Endothelial cell of umbilical vein (primary cell): Measurements from ENCODE around the gene ETS2. TPM values are rescaled to one million over a fixed set of nuclear protein-coding genes. Genes with fewer than 3 reads are reported as not detected.

ENCODE experiments used
- BruUV-seq: library from RNA; stranded (reverse); fragments of 400-500 nt; replicated peaks from 2 replicates; lab custom pipeline; 2021; lab: Mats Ljungman, UMichigan
- CTCF ChIA-PET: fragments of 300-600, 350-600 bp; sonication (Branson Sonifier 250); formaldehyde crosslinking; loops from one replicate; lab custom pipeline; 2021; ENCODE audit warnings: antibody characterized with exemption, inconsistent platforms; lab: Charles Lee
- POLR2A ChIA-PET: fragments of 300-600, 350-600 bp; sonication (Branson Sonifier 250); formaldehyde crosslinking; loops from one replicate; lab custom pipeline; 2021; ENCODE audit warnings: antibody characterized with exemption, inconsistent platforms; lab: Charles Lee
- DNase-seq: peaks from one replicate; pipeline ENCODE4 v3.0.0-alpha.2; 2011; ENCODE audit warnings: low read depth, low spot score
- FAIRE-seq: peaks from 2 replicates; lab custom pipeline; 2011; peaks lifted over from hg19 to GRCh38; lab: Jason Lieb, UNC
- H2AFZ ChIP-seq: 2 replicates; pipeline ENCODE4 v1.6.0; 2012; ENCODE audit warnings: low read depth, low read length, control low read depth, inconsistent platforms
- H3K27ac ChIP-seq: 2 replicates; pipeline ENCODE4 v1.5.1; 2011; ENCODE audit warnings: low read depth, mild to moderate bottlenecking, control low read depth, low read length, moderate library complexity; ENCODE audit not compliant: insufficient read depth
- H3K27me3 ChIP-seq, 2 experiments: 2 replicates each; pipeline versions ENCODE4 v1.6.0 to v1.6.1; 2011; ENCODE audit warnings: low read length in 2 of 2, mixed read lengths in 1 of 2; ENCODE audit not compliant: control insufficient read depth in 2 of 2, insufficient read depth in 2 of 2
- H3K36me3 ChIP-seq, 2 experiments: 2 replicates in 1 of 2; 3 replicates in 1 of 2; pipeline ENCODE4 v1.5.1; 2011; ENCODE audit warnings: low read length in 2 of 2, mild to moderate bottlenecking in 1 of 2, moderate library complexity in 1 of 2; ENCODE audit not compliant: control insufficient read depth in 2 of 2, insufficient read depth in 2 of 2; ENCODE audit errors: extremely low read depth in 1 of 2
- H3K4me1 ChIP-seq: 3 replicates; pipeline ENCODE4 v1.5.1; 2011; ENCODE audit warnings: mild to moderate bottlenecking, low read length; ENCODE audit not compliant: control insufficient read depth, insufficient read depth; ENCODE audit errors: extremely low read depth
- H3K4me2 ChIP-seq: 2 replicates; pipeline ENCODE4 v1.6.1; 2011; ENCODE audit warnings: low read length, control low read depth, mixed read lengths; ENCODE audit not compliant: insufficient read depth
- H3K4me3 ChIP-seq, 3 experiments: fragments of 200-600 bp in 1 of 3; sonication (generic), shearing (Covaris generic) in 1 of 3; replicated peaks in 1 of 3; 2 replicates each; pipeline ENCODE4 v1.5.1; 2011 to 2016; ENCODE audit warnings: control low read depth in 3 of 3, low read length in 3 of 3, mild to moderate bottlenecking in 2 of 3, inconsistent platforms in 1 of 3, low read depth in 1 of 3, moderate library complexity in 1 of 3; ENCODE audit not compliant: insufficient read depth in 1 of 3
- H3K79me2 ChIP-seq: 2 replicates; pipeline ENCODE4 v1.6.0; 2012; ENCODE audit warnings: low read length, inconsistent platforms; ENCODE audit not compliant: control insufficient read depth, insufficient read depth
- H3K9ac ChIP-seq: replicated peaks from 2 replicates; pipeline ENCODE3; 2011; ENCODE audit warnings: low read length, control low read depth; ENCODE audit not compliant: insufficient read depth; ENCODE audit errors: extremely low read depth
- H3K9me1 ChIP-seq: replicated peaks from 3 replicates; pipeline ENCODE4 v1.6.0; 2011; ENCODE audit warnings: mild to moderate bottlenecking, low read length; ENCODE audit not compliant: control insufficient read depth, insufficient read depth; ENCODE audit errors: extremely low read depth
- H3K9me3 ChIP-seq: replicated peaks from 2 replicates; pipeline ENCODE4 v1.5.1; 2012; ENCODE audit warnings: low read length, inconsistent platforms; ENCODE audit not compliant: control insufficient read depth, insufficient read depth
- H4K20me1 ChIP-seq: replicated peaks from 2 replicates; pipeline ENCODE3; 2011; ENCODE audit warnings: mild to moderate bottlenecking, low read length; ENCODE audit not compliant: control insufficient read depth, insufficient read depth; ENCODE audit errors: extremely low read depth
- CTCF ChIP-seq, 2 donors: IDR thresholded peaks; 1 replicate in 1 of 2; 2 replicates in 1 of 2; pipeline ENCODE4 v1.5.1; 2011; ENCODE audit warnings: low read length in 2 of 2, mild to moderate bottlenecking in 2 of 2, moderate library complexity in 2 of 2, control low read depth in 1 of 2, inconsistent platforms in 1 of 2, low read depth in 1 of 2; ENCODE audit not compliant: insufficient read depth in 1 of 2; ENCODE audit errors: extremely low read depth in 1 of 2
- EZH2 ChIP-seq: IDR thresholded peaks from 2 replicates; pipeline ENCODE4 v1.6.1; 2012; ENCODE audit warnings: borderline replicate concordance, low read depth, mild to moderate bottlenecking, moderate library complexity, low read length, inconsistent platforms; ENCODE audit not compliant: severe bottlenecking
- FOS ChIP-seq: IDR thresholded peaks from 2 replicates; pipeline ENCODE4 v1.6.1; 2011; ENCODE audit warnings: mild to moderate bottlenecking, low read length, moderate library complexity, borderline replicate concordance; ENCODE audit not compliant: insufficient read depth
- GATA2 ChIP-seq: IDR thresholded peaks from 2 replicates; pipeline ENCODE4 v1.7.0; 2011; ENCODE audit warnings: low read depth, mild to moderate bottlenecking, moderate library complexity, mixed read lengths, low read length; ENCODE audit not compliant: insufficient read length, insufficient read depth
- JUN ChIP-seq: IDR thresholded peaks from 2 replicates; pipeline ENCODE4 v1.6.1; 2011; ENCODE audit warnings: borderline replicate concordance, low read depth; ENCODE audit not compliant: insufficient read length, insufficient read depth
- MYC ChIP-seq: IDR thresholded peaks from one replicate; pipeline ENCODE4 v1.6.1; 2011; ENCODE audit warnings: mild to moderate bottlenecking, low read depth, low read length
- POLR2A ChIP-seq: IDR thresholded peaks from 2 replicates; pipeline ENCODE4 v1.6.1; 2012; ENCODE audit warnings: low read depth, mild to moderate bottlenecking, control low read depth, low read length
- POLR2AphosphoS5 ChIP-seq: IDR thresholded peaks from 2 replicates; pipeline ENCODE4 v1.6.1; 2012; ENCODE audit warnings: low read depth, mild to moderate bottlenecking, control low read depth, low read length, moderate library complexity; ENCODE audit not compliant: insufficient read depth
- dilution Hi-C: fragments of 300-500 bp; cut with MboI; formaldehyde crosslinking; loops from one replicate; pipeline ENCODE4 v1.15.0; 2019; ENCODE audit warnings: low sequenced_read_pairs; ENCODE audit not compliant: extremely low pct_ligation_motif_present
- intact Hi-C: fragments of 100-400 bp; cut with micrococcal nuclease; formaldehyde crosslinking; loops from one replicate; pipeline ENCODE4 v1.10.0; 2022
- polyA plus RNA-seq, 4 experiments: library from polyadenylated mRNA; depleted of rRNA in 3 of 4; stranded (reverse) in 3 of 4; unstranded in 1 of 4; fragments of >200 nt; gene quantifications; 2 replicates each; pipeline versions ENCODE4 v1.2.1 to v1.2.3, GENCODE V29; 2011 to 2012; ENCODE audit warnings: missing spikeins in 1 of 4
- total RNA-seq: library from RNA; stranded (reverse); gene quantifications from 2 replicates; pipeline ENCODE4 v1.2.3, GENCODE V29; 2021
- TF ChIP-seq, protein P1 (sequence below): IDR thresholded peaks from 2 replicates; pipeline ENCODE4 v1.6.1; 2011; ENCODE audit not compliant: insufficient read depth, insufficient read length

ETS2 gene
- total and polyA plus RNA-seq, 2 donors (not counting 3 experiments of a cell fraction or from before 2014, with no cell fraction given): 16.3 to 54.5 TPM

DNA sequence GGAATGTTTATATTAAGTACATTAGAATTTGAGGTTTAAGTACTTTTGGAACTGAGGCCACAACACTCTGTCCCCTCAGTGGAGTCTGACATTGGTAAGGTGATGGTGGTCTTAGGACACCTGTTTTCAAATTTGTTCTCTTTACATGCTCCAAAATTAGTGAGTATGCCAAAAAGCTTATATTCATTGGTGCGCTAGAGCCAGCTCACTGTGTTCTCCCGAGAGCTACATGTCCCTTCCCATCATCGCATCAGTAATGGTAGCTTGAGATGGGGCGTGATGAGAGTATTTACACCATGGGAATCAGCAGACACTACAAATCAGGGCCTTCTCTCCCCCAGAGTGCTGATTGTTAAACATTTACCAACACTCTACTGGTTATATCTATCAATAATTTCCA, 19.5 kb downstream of the ETS2 start:
- Histone ChIP-seq H4K20me1 (no peaks in the 10 kb centered on the region), H3K4me2 (no peak overlapping the region), H3K27me3 (no peaks in the 10 kb centered on the region), H3K79me2 (no peaks in the 10 kb centered on the region), H3K9me3 (no peaks in the 10 kb centered on the region), H3K9me1 (no peaks in the 10 kb centered on the region), H3K9ac (no peak overlapping the region), H3K36me3 (peaks cover 26 to 32% of the 10 kb centered on the region in 2 experiments), H3K4me3 (no peak overlapping the region), H3K4me1 (peaks cover 19% of the 10 kb centered on the region), H3K27ac (no peak overlapping the region), H2AFZ (no peak overlapping the region)
- DNase-seq (no peak), FAIRE-seq (no peak)
- TF ChIP-seq MYC: no peak
- TF ChIP-seq EZH2: no peak
- TF ChIP-seq, protein P1, sequence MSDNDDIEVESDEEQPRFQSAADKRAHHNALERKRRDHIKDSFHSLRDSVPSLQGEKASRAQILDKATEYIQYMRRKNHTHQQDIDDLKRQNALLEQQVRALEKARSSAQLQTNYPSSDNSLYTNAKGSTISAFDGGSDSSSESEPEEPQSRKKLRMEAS: no peak
- no peak for TF ChIP-seq POLR2AphosphoS5
- TF ChIP-seq GATA2: no peak
- TF ChIP-seq CTCF (IDR thresholded peaks at IDR 0.05; ENCODE audit: extremely low read depth in 1 of 2, insufficient read depth in 1 of 2, low read depth in 1 of 2, low read length in 2 of 2): no peak
- TF ChIP-seq JUN: no peak
- TF ChIP-seq POLR2A: no peak
- TF ChIP-seq FOS: no peak
- POLR2A ChIA-PET: no interaction called here
- dilution Hi-C loops (no loop called here), intact Hi-C loops (no loop called here)
- BruUV-seq: no TSS peak
- CTCF ChIA-PET: no interaction called here
